ENCODE data around the gene ZMYND11.
"Not testable (repeated sequence)": the region's sequence is repeated elsewhere in the genome, so short reads cannot be mapped to it uniquely, and the experiment has no call there.

ZMYND11 gene

DNA sequence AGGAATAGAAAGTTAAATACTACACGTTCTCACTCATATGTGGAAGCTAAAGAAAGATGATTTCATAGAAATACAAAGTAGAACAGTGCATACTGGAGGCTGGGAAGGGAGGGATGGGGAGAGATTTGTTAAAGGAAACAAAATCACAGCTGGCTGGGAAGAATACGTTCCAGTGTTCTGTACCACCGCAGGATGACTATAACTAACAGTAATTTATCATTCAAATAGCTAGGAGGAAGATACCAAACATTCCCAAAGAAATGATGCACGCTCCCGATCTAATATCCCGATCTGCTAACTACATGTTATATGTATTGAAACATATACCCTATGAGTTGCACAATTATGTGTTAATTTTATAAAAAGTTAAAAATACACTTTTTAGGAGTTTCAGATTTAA lies 162.3 kb downstream of the ZMYND11 start:
- TF ChIP-seq, protein P1, sequence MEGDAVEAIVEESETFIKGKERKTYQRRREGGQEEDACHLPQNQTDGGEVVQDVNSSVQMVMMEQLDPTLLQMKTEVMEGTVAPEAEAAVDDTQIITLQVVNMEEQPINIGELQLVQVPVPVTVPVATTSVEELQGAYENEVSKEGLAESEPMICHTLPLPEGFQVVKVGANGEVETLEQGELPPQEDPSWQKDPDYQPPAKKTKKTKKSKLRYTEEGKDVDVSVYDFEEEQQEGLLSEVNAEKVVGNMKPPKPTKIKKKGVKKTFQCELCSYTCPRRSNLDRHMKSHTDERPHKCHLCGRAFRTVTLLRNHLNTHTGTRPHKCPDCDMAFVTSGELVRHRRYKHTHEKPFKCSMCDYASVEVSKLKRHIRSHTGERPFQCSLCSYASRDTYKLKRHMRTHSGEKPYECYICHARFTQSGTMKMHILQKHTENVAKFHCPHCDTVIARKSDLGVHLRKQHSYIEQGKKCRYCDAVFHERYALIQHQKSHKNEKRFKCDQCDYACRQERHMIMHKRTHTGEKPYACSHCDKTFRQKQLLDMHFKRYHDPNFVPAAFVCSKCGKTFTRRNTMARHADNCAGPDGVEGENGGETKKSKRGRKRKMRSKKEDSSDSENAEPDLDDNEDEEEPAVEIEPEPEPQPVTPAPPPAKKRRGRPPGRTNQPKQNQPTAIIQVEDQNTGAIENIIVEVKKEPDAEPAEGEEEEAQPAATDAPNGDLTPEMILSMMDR (IDR thresholded peaks at IDR 0.05; ENCODE audit: insufficient read depth, low read depth, low read length, missing control alignments) = no peak
- H3K4me3 ChIP-seq (ENCODE audit: low read depth, low read length) = no peak overlapping the region
- DNase-seq (ENCODE audit: low read depth) = no peak

GRCh38 chr10:298033-298432 lies 162.8 kb downstream of the ZMYND11 start:
- DNase-seq (ENCODE audit: low read depth) = no peak
- no peak overlapping the region for H3K4me3 ChIP-seq (ENCODE audit: low read depth, low read length)
- TF ChIP-seq, protein P1 (IDR thresholded peaks at IDR 0.05; ENCODE audit: insufficient read depth, low read depth, low read length, missing control alignments) = no peak

DNA sequence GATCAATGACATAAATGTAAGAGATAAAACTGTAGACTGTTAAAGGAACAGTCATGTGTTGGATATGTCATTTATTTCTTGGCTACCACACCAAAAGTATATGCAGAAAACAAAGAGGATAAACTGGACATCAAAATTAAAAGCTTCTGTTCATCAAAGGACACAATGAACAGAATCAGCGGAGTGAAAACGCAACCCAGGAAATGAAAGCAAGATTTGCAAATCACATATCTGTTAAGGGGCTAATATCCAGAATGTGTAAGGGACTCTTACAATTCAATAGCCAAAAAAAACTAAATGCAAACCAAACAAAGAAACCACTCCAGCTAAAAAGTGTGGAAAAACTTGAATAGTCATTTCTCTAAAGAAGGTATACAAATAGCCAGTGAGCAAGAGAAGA lies 164.3 kb downstream of the ZMYND11 start:
- no peak overlapping the region for H3K4me3 ChIP-seq (ENCODE audit: low read depth, low read length)
- TF ChIP-seq, protein P1 (IDR thresholded peaks at IDR 0.05; ENCODE audit: insufficient read depth, low read depth, low read length, missing control alignments) = no peak
- peak; percentile 39 for DNase-seq (ENCODE audit: low read depth)

DNA sequence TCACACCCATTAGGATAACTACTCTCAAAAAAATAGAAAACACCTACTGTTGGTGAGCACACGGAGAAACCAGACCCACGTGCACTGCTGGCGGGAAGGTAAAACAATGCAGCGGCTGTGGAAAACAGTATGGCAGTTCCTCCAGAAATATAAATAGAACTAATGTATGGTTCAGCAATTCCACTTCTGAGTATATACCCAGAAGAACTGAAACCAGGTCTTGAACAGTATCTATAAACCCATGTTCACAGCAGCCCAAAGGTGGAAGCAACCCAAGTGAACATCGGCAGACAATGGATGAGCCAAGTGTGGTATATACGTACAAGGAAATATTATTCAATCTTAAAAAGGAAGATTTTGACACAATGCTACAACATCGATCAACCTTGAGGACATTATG lies 164.7 kb downstream of the ZMYND11 start:
- peak; percentile 46 for DNase-seq (ENCODE audit: low read depth)
- TF ChIP-seq, protein P1 (IDR thresholded peaks at IDR 0.05; ENCODE audit: insufficient read depth, low read depth, low read length, missing control alignments) = no peak
- no peak overlapping the region for H3K4me3 ChIP-seq (ENCODE audit: low read depth, low read length)

DNA sequence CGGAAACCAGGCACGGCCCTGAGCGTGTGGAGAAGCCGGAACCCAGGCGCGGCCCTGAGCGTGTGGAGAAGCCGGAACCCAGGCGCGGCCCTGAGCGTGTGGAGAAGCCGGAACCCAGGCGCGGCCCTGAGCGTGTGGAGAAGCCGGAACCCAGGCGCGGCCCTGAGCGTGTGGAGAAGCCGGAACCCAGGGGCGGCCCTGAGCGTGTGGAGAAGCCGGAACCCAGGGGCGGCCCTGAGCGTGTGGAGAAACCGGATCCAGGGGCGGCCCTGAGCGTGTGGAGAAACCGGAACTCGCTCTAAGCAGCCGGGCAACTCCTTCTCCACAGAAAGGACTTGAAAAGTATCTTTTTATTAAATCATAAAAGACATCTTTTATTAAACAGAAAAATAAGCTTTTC lies 165.3 kb downstream of the ZMYND11 start:
- H3K4me3 ChIP-seq (ENCODE audit: low read depth, low read length); DNase-seq (ENCODE audit: low read depth): not testable (repeated sequence)

GRCh38 chr10:301536-301935 lies 166.3 kb downstream of the ZMYND11 start:
- TF ChIP-seq, protein P1 (IDR thresholded peaks at IDR 0.05; ENCODE audit: insufficient read depth, low read depth, low read length, missing control alignments) = no peak
- no peak overlapping the region for H3K4me3 ChIP-seq (ENCODE audit: low read depth, low read length)
- no peak for DNase-seq (ENCODE audit: low read depth)
